Right lobe of liver (tissue), 6 donors: ENCODE results near the gene EFEMP1. TPM values are rescaled to one million over a fixed set of nuclear protein-coding genes. Genes with fewer than 3 reads are reported as not detected.
A peak's percentile ranks its signal among the peaks of the same experiment; 100 is the strongest.

Experiments
- ATAC-seq, 4 donors: fragments of 200-7000 bp; cut with Tn5 transposase; one replicate each; pipeline ENCODE4 v1.9.1; 2020; ENCODE audit warnings: mild to moderate bottlenecking in 4 of 4, moderate library complexity in 4 of 4
- DNase-seq, 3 donors: peaks; one replicate each; pipeline ENCODE4 v3.0.0-alpha.2; 2020
- H3K27ac ChIP-seq, 3 donors: fragments of 200-600 bp; one replicate each; pipeline ENCODE4 v1.8.0; 2022
- H3K27me3 ChIP-seq, 2 donors: fragments of 200-600 bp; one replicate each; pipeline ENCODE4 v1.8.0; 2022
- H3K36me3 ChIP-seq, 4 donors: fragments of 200-600 bp; sonication (generic) in 1 of 4; one replicate each; pipeline versions ENCODE4 v1.5.1 to v1.8.0; 2017 to 2022; ENCODE audit warnings: control low read depth in 1 of 4
- H3K4me1 ChIP-seq, 4 donors: fragments of 200-600 bp; sonication (generic) in 1 of 4; one replicate each; pipeline versions ENCODE4 v1.5.1 to v1.8.0; 2017 to 2022; ENCODE audit warnings: control low read depth in 1 of 4
- H3K4me3 ChIP-seq, 3 donors: fragments of 200-600 bp; one replicate each; pipeline ENCODE4 v1.8.0; 2022
- H3K9me3 ChIP-seq, 4 donors: fragments of 200-600 bp; sonication (generic) in 1 of 4; one replicate each; pipeline versions ENCODE4 v1.5.1 to v1.8.0; 2017 to 2022; ENCODE audit warnings: control low read depth in 1 of 4
- CTCF ChIP-seq, 4 donors: fragments of 200-600 bp in 3 of 4; fragments of 450-650 bp in 1 of 4; IDR thresholded peaks; one replicate each; pipeline versions ENCODE4 v1.5.1 to v1.8.0; 2016 to 2022; ENCODE audit warnings: antibody characterized with exemption in 4 of 4, mild to moderate bottlenecking in 2 of 4
- POLR2A ChIP-seq: fragments of 450-650 bp; IDR thresholded peaks from one replicate; pipeline ENCODE4 v1.6.1; 2017; ENCODE audit warnings: antibody characterized with exemption, mild to moderate bottlenecking
- WGBS: methylation state at CpG from one replicate; pipeline ENCODE4 v1.1.6; 2018; ENCODE audit warnings: low coverage, low lambda C conversion rate; ENCODE audit not compliant: insufficient coverage; ENCODE audit errors: missing lambda C conversion rate; 5-methylcytosine and 5-hydroxymethylcytosine counted together
- intact Hi-C, 2 donors: fragments of 100-400 bp; cut with DNase I; formaldehyde crosslinking; loops; one replicate each; pipeline versions ENCODE4 v1.11.2 to v1.14.1; 2022
- total RNA-seq, 6 experiments: library from RNA; depleted of rRNA in 2 of 6; stranded (reverse); fragments of >200 nt in 2 of 6; fragmentation: NEBNext Ultra II Directional in 3 of 6; extraction: Animal tissue kit (Norgen Biotek cat#: 25700) in 3 of 6; gene quantifications; one replicate each; pipeline versions ENCODE4 v1.1.0 to v1.2.4, GENCODE V29; 2016 to 2023
- donor health status: DM: no; HTN: yes; CAD: no.
- donor health status: DM: no; HTN: no; CAD: no.
- donor health status: DM: no; HTN: no; CAD: no.
- donor health status: DM: no; HTN: yes; CAD: no.
- donor health status: DM: no; HTN: yes; CAD: no.

The EFEMP1 gene
- total RNA-seq, 6 experiments from 2014 or later = 2.4 to 36.8 (median 9.0) TPM

DNA sequence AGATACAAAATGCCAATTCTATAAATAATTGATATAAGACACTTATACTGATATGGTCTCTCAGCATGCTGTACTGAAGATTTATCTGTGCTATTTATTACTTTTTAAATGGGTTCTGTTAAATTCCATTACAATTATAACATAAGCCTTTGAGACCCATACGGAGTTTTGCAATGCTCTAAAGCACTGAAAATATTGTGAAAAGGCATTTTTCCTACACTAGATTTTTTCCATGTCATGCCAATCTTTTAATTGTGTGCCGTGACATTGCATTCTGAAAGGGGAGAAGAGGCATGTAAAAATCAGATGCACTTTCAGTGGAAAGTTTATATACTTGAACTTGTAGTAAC is 46.5 kb downstream of the EFEMP1 start:
- TF ChIP-seq CTCF (IDR thresholded peaks at IDR 0.05) = no peak
- TF ChIP-seq POLR2A = no peak
- intact Hi-C loops = no loop called here
- ATAC-seq (no peak), DNase-seq (no peak)
- H3K27me3 ChIP-seq = no peaks in the 10 kb centered on the region
- no peaks in the 10 kb centered on the region for H3K36me3 ChIP-seq
- H3K4me3 ChIP-seq = no peak overlapping the region
- H3K9me3 ChIP-seq = no peaks in the 10 kb centered on the region
- H3K27ac ChIP-seq = no peak overlapping the region
- WGBS = 78% methylated on average over 2 of the region's 2 CpGs
- peaks cover 0 to 30% (median 0%) of the 10 kb centered on the region in 4 donors for H3K4me1 ChIP-seq

GRCh38 chr2:55876429-55877086 is 47.0 kb downstream of the EFEMP1 start:
- TF ChIP-seq CTCF (IDR thresholded peaks at IDR 0.05) (no peak), POLR2A (no peak)
- Histone ChIP-seq H3K4me1 (peaks cover 0 to 30% (median 0%) of the 10 kb centered on the region in 4 donors), H3K27ac (peak overlapping the region in 1 of 3 donors; percentile 69), H3K9me3 (no peaks in the 10 kb centered on the region), H3K4me3 (no peak overlapping the region), H3K36me3 (no peaks in the 10 kb centered on the region), H3K27me3 (no peaks in the 10 kb centered on the region)
- ATAC-seq (peak in 1 of 4 donors; percentile 15), DNase-seq (no peak)
- intact Hi-C loops = no loop called here
- 70% methylated on average over 6 of the region's 6 CpGs for WGBS

DNA sequence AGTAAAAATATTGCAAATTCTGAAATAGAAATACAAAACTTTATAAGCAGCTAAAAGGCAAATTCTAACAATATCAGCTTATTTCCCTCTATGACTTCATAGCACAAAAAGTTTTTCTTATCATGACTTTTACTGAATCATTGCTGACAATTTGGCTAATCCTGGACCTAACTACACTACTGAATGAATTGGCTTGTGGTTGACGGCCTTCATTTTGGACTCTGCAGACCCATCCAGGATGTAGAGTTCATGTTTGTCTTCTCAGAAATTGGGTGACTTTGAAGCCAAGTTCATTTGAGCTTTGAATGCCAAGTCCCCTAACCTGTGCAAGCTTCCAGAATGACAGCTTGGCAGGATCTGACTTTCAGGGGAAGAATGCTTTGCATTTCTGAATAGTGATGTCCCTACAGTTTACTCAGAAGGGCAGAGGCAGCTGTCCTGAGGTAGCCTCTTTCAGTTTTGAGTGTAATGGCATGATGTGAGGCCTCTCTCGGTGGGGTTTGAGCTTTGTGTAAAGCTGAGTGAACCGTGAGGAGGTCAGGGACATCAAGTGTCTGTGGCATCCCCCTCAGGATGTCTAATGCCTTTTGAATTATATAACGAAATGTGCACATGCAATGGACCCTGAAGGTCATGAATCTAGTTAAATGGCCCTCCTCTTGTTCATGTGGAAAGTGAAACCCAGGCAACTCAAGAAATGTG is 48.0 kb downstream of the EFEMP1 start:
- intact Hi-C loops = no loop called here
- no peaks in the 10 kb centered on the region for H3K27me3 ChIP-seq
- H3K4me1 ChIP-seq = peaks cover 0 to 33% (median 0%) of the 10 kb centered on the region in 4 donors
- peak overlapping the region in 1 of 3 donors; percentile 69 for H3K27ac ChIP-seq
- H3K36me3 ChIP-seq = no peaks in the 10 kb centered on the region
- no peak for TF ChIP-seq CTCF (IDR thresholded peaks at IDR 0.05)
- no peak for TF ChIP-seq POLR2A
- peak; percentile 74 to 90 (median 84) for ATAC-seq
- DNase-seq = no peak
- 33% methylated on average over 4 of the region's 4 CpGs for WGBS
- no peaks in the 10 kb centered on the region for H3K9me3 ChIP-seq
- H3K4me3 ChIP-seq = no peak overlapping the region

- WGBS = 69% methylated on average over 2 of the region's 2 CpGs
- Histone ChIP-seq H3K36me3 (no peaks in the 10 kb centered on the region), H3K4me1 (peaks cover 0 to 21% (median 0%) of the 10 kb centered on the region in 4 donors), H3K27ac (no peak overlapping the region), H3K4me3 (no peak overlapping the region), H3K27me3 (no peaks in the 10 kb centered on the region), H3K9me3 (no peaks in the 10 kb centered on the region)
- no peak for ATAC-seq
- intact Hi-C loops = no loop called here
- no peak for DNase-seq
- TF ChIP-seq CTCF (IDR thresholded peaks at IDR 0.05) (no peak), POLR2A (no peak)
These were observed 49.2 kb downstream of the EFEMP1 start for GRCh38 chr2:55874338-55874737.
